HCT116 (cell line): ENCODE results near the gene MRGPRX1.

Experiments used
- EGR1 ChIP-seq: IDR thresholded peaks from 2 replicates; pipeline ENCODE4 v1.6.1; 2012; ENCODE audit warnings: low read depth
- POLR2A ChIP-seq: IDR thresholded peaks from 2 replicates; pipeline ENCODE4 v1.7.0; 2011; ENCODE audit warnings: borderline replicate concordance; ENCODE audit not compliant: insufficient read depth, insufficient read length; ENCODE audit errors: extremely low read depth
- RAD21 ChIP-seq: IDR thresholded peaks from 2 replicates; pipeline ENCODE4 v1.6.1; 2012; ENCODE audit warnings: low read depth, mild to moderate bottlenecking
- SIN3A ChIP-seq: IDR thresholded peaks from 2 replicates; pipeline ENCODE4 v1.6.1; 2012; ENCODE audit warnings: low read depth
- ZFX ChIP-seq: fragments of 450-650 bp; IDR thresholded peaks from 2 replicates; pipeline ENCODE4 v1.6.1; 2017
- TF ChIP-seq, protein P1 (sequence below), 3 experiments: fragments of 200-600 bp in 1 of 3; sonication (generic) in 1 of 3; IDR thresholded peaks in 2 of 3; conservative IDR thresholded peaks in 1 of 3; 2 replicates each; pipeline ENCODE4 v1.5.1; 2012 to 2017; ENCODE audit warnings: low read depth in 2 of 3, low read length in 2 of 3, antibody characterized with exemption in 1 of 3, borderline replicate concordance in 1 of 3, control low read depth in 1 of 3, mild to moderate bottlenecking in 1 of 3, mixed read lengths in 1 of 3, mixed run types in 1 of 3, moderate library complexity in 1 of 3; ENCODE audit not compliant: insufficient read depth in 1 of 3
- TF ChIP-seq, protein P2 (sequence below): IDR thresholded peaks from 2 replicates; pipeline ENCODE4 v1.6.1; 2011; ENCODE audit warnings: mild to moderate bottlenecking, low read length, moderate library complexity; ENCODE audit not compliant: insufficient replicate concordance; ENCODE audit errors: extremely low read depth

DNA sequence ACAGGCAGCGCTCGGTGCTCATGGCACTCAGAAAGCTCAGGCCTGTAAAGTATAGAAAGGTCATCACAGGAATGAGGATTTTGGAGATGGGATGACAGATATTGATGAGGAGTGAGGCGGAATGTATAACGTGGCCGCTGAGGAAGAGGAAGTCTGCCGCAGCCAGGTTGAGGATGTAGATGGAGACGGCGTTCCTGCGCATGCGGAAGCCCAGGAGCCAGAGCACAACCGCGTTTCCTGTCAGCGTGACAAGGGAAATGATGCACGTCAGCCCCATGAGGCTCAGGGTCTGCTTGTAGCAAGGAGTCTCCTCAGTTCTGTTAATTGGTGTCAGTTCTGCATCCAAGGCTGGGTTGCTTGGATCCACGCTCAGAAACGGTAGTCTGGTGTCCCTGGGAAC is 33.1 kb upstream of the MRGPRX1 start:
- TF ChIP-seq, protein P1, sequence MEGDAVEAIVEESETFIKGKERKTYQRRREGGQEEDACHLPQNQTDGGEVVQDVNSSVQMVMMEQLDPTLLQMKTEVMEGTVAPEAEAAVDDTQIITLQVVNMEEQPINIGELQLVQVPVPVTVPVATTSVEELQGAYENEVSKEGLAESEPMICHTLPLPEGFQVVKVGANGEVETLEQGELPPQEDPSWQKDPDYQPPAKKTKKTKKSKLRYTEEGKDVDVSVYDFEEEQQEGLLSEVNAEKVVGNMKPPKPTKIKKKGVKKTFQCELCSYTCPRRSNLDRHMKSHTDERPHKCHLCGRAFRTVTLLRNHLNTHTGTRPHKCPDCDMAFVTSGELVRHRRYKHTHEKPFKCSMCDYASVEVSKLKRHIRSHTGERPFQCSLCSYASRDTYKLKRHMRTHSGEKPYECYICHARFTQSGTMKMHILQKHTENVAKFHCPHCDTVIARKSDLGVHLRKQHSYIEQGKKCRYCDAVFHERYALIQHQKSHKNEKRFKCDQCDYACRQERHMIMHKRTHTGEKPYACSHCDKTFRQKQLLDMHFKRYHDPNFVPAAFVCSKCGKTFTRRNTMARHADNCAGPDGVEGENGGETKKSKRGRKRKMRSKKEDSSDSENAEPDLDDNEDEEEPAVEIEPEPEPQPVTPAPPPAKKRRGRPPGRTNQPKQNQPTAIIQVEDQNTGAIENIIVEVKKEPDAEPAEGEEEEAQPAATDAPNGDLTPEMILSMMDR (IDR thresholded peaks at IDR 0.05 in 2 of 3, conservative IDR thresholded peaks at IDR 0.05 in 1 of 3; ENCODE audit: borderline replicate concordance in 1 of 3, insufficient read depth in 1 of 3, low read depth in 2 of 3, low read length in 2 of 3) = no peak
- TF ChIP-seq RAD21 (no peak), POLR2A (no peak), SIN3A (no peak), ZFX (no peak), EGR1 (no peak)
- TF ChIP-seq, protein P2, sequence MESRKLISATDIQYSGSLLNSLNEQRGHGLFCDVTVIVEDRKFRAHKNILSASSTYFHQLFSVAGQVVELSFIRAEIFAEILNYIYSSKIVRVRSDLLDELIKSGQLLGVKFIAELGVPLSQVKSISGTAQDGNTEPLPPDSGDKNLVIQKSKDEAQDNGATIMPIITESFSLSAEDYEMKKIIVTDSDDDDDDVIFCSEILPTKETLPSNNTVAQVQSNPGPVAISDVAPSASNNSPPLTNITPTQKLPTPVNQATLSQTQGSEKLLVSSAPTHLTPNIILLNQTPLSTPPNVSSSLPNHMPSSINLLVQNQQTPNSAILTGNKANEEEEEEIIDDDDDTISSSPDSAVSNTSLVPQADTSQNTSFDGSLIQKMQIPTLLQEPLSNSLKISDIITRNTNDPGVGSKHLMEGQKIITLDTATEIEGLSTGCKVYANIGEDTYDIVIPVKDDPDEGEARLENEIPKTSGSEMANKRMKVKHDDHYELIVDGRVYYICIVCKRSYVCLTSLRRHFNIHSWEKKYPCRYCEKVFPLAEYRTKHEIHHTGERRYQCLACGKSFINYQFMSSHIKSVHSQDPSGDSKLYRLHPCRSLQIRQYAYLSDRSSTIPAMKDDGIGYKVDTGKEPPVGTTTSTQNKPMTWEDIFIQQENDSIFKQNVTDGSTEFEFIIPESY = no peak
